Measurements from ENCODE around the gene SLC6A11. TPM values are rescaled to one million over a fixed set of nuclear protein-coding genes. Genes with fewer than 3 reads are reported as not detected.

Gene SLC6A11
- total RNA-seq, 2 experiments from 2014 or later = not detected

DNA sequence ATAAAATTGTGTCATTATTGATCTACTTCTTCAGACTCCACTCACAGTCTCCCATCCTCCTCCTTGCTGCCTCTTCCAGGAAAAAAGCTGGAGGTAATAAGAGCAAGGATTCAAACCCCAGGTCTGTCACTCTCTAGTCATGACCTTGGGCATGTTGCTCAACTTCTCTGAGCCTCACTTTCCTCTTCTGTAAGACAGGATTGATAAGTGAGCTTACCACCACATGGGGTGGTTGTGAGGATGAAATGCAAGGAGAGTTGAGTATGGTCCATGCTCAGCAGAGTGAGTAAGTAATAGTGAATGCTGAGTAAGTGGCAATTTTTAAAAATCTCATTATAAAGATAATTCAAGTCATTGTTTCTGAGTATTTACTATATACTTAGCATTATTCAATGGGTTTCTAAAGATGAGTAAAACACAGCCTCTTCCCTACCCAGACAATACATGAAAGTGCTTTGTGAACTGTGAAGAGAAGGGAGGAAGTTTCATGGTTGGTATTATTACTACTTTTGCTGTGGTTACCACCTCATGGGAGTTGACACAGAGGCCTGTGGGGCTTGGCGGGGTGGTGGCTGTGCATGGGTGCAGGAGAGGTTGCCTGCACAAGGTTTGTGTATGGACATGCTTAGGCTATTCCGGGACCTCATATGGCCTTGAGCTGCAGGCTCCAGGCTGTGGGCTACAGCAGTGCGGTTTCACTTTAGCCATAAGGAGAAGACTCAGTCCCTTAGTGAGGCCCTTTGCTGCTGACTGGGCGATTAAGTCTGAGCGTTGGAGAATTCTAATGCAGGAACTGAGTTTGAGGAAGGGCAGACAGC is 30.0 kb downstream of the SLC6A11 start:
- H4K20me1 ChIP-seq (ENCODE audit: insufficient read depth, low read length) = no peaks in the 10 kb centered on the region
- no peaks in the 10 kb centered on the region for H3K36me3 ChIP-seq (ENCODE audit: insufficient read depth, low read length)
- no peak for TF ChIP-seq EZH2phosphoT487 (IDR thresholded peaks at IDR 0.05; ENCODE audit: borderline replicate concordance, low read depth, low read length)
- TF ChIP-seq, protein P1, sequence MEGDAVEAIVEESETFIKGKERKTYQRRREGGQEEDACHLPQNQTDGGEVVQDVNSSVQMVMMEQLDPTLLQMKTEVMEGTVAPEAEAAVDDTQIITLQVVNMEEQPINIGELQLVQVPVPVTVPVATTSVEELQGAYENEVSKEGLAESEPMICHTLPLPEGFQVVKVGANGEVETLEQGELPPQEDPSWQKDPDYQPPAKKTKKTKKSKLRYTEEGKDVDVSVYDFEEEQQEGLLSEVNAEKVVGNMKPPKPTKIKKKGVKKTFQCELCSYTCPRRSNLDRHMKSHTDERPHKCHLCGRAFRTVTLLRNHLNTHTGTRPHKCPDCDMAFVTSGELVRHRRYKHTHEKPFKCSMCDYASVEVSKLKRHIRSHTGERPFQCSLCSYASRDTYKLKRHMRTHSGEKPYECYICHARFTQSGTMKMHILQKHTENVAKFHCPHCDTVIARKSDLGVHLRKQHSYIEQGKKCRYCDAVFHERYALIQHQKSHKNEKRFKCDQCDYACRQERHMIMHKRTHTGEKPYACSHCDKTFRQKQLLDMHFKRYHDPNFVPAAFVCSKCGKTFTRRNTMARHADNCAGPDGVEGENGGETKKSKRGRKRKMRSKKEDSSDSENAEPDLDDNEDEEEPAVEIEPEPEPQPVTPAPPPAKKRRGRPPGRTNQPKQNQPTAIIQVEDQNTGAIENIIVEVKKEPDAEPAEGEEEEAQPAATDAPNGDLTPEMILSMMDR (conservative IDR thresholded peaks at IDR 0.05; ENCODE audit: low read length) = no peak
- no TSS peak for BruUV-seq (replicated peaks)
- no peak overlapping the region for H3K4me2 ChIP-seq (ENCODE audit: low read length)
- intact Hi-C loops (cut with micrococcal nuclease; ENCODE audit: unreplicated experiment) = no loop called here
- no peak overlapping the region for H3K4me3 ChIP-seq (ENCODE audit: low read depth, low read length, poor library complexity, severe bottlenecking)
- no peaks in the 10 kb centered on the region for H3K79me2 ChIP-seq (ENCODE audit: insufficient read depth, low read depth, low read length)
- no peaks in the 10 kb centered on the region for H3K9me2 ChIP-seq (ENCODE audit: insufficient read depth, low read length)
- no peak overlapping the region for H2AFZ ChIP-seq (ENCODE audit: low read length)
- no peaks in the 10 kb centered on the region for H3K9me3 ChIP-seq (ENCODE audit: low read length)
- CTCF ChIA-PET (ENCODE audit: unreplicated experiment) = no interaction called here
- H3K27ac ChIP-seq (ENCODE audit: low read depth, low read length, poor library complexity, severe bottlenecking) = no peak overlapping the region
- peak; percentile 16 for DNase-seq (ENCODE audit: low spot score)
- peaks cover 5% of the 10 kb centered on the region for H3K4me1 ChIP-seq (ENCODE audit: insufficient read depth, low read length, poor library complexity, severe bottlenecking)
- POLR2A ChIA-PET = interaction anchor here (0.8 kb wide), 1 partner anchor 225 kb away, joined by 3 read pairs; no protein-coding TSS in a partner anchor

DNA sequence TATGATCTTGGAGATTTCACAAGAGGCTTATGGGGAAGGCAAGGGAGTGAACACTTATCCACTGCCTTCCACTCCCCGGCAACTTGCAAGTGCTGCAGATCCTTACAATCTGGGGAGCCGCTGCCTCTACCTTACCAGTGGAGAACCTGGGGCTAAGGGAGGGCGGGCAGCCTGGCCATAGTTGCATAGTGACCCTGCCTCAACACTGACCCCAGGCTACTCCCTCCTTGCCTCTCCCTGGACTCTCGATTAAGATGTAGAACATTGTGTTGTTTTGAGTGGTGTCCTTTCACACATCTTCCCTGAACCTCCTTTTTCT is 30.6 kb downstream of the SLC6A11 start:
- peaks cover 5% of the 10 kb centered on the region for H3K4me1 ChIP-seq (ENCODE audit: insufficient read depth, low read length, poor library complexity, severe bottlenecking)
- no peak overlapping the region for H3K4me3 ChIP-seq (ENCODE audit: low read depth, low read length, poor library complexity, severe bottlenecking)
- no peaks in the 10 kb centered on the region for H3K36me3 ChIP-seq (ENCODE audit: insufficient read depth, low read length)
- H2AFZ ChIP-seq (ENCODE audit: low read length) = no peak overlapping the region
- H3K79me2 ChIP-seq (ENCODE audit: insufficient read depth, low read depth, low read length) = no peaks in the 10 kb centered on the region
- no peaks in the 10 kb centered on the region for H3K9me2 ChIP-seq (ENCODE audit: insufficient read depth, low read length)
- H3K4me2 ChIP-seq (ENCODE audit: low read length) = no peak overlapping the region
- TF ChIP-seq EZH2phosphoT487 (IDR thresholded peaks at IDR 0.05; ENCODE audit: borderline replicate concordance, low read depth, low read length) = no peak
- TF ChIP-seq, protein P1 (conservative IDR thresholded peaks at IDR 0.05; ENCODE audit: low read length) = no peak
- no peak for DNase-seq (ENCODE audit: low spot score)
- no peaks in the 10 kb centered on the region for H3K9me3 ChIP-seq (ENCODE audit: low read length)
- ChIA-PET POLR2A (no interaction called here), CTCF (ENCODE audit: unreplicated experiment) (no interaction called here)
- BruUV-seq (replicated peaks) = no TSS peak
- no peaks in the 10 kb centered on the region for H4K20me1 ChIP-seq (ENCODE audit: insufficient read depth, low read length)
- no peak overlapping the region for H3K27ac ChIP-seq (ENCODE audit: low read depth, low read length, poor library complexity, severe bottlenecking)
- intact Hi-C loops (cut with micrococcal nuclease; ENCODE audit: unreplicated experiment) = no loop called here

DNA sequence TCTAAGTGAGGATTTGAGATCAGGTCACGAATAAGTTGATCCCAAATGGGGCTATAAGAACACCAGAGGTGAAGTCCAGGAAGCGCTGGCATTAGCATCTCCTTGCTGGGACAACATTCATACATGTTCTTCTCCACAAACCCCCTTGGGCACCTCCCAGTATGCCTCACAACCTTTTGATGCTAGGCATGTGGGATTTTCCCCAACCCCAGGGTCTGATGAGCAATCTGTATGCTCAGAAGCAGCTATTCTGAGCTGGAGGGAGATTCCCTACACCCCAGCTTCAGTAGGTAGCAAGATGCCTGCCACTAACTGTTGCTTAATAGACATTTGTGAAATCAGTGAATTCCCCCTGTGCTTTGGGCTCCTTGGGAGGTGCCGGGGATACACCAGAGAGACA is 32.2 kb downstream of the SLC6A11 start:
- ChIA-PET POLR2A (no interaction called here), CTCF (ENCODE audit: unreplicated experiment) (no interaction called here)
- no TSS peak for BruUV-seq (replicated peaks)
- no peak for DNase-seq (ENCODE audit: low spot score)
- no peaks in the 10 kb centered on the region for H3K79me2 ChIP-seq (ENCODE audit: insufficient read depth, low read depth, low read length)
- no peak overlapping the region for H3K4me2 ChIP-seq (ENCODE audit: low read length)
- no peak overlapping the region for H3K4me3 ChIP-seq (ENCODE audit: low read depth, low read length, poor library complexity, severe bottlenecking)
- no peak overlapping the region for H3K27ac ChIP-seq (ENCODE audit: low read depth, low read length, poor library complexity, severe bottlenecking)
- intact Hi-C loops (cut with micrococcal nuclease; ENCODE audit: unreplicated experiment) = no loop called here
- H2AFZ ChIP-seq (ENCODE audit: low read length) = no peak overlapping the region
- TF ChIP-seq, protein P1 (conservative IDR thresholded peaks at IDR 0.05; ENCODE audit: low read length) = no peak
- no peak for TF ChIP-seq EZH2phosphoT487 (IDR thresholded peaks at IDR 0.05; ENCODE audit: borderline replicate concordance, low read depth, low read length)
- H3K36me3 ChIP-seq (ENCODE audit: insufficient read depth, low read length) = no peaks in the 10 kb centered on the region
- H3K9me2 ChIP-seq (ENCODE audit: insufficient read depth, low read length) = no peaks in the 10 kb centered on the region
- no peaks in the 10 kb centered on the region for H3K9me3 ChIP-seq (ENCODE audit: low read length)
- no peaks in the 10 kb centered on the region for H4K20me1 ChIP-seq (ENCODE audit: insufficient read depth, low read length)
- peaks cover 5% of the 10 kb centered on the region for H3K4me1 ChIP-seq (ENCODE audit: insufficient read depth, low read length, poor library complexity, severe bottlenecking)

All from OCI-LY7 (cell line).